AG09309 (cell line): ENCODE measurements around the gene RAB9B.

Experiments used
- DNase-seq: peaks from one replicate; pipeline ENCODE4 v3.0.0-alpha.2; 2010; ENCODE audit warnings: low read depth
- H3K4me3 ChIP-seq: 2 replicates; pipeline ENCODE4 v1.5.1; 2011; ENCODE audit warnings: mild to moderate bottlenecking, low read depth, low read length, moderate library complexity; ENCODE audit not compliant: control insufficient read depth
- CTCF ChIP-seq: IDR thresholded peaks from 2 replicates; pipeline ENCODE4 v1.5.1; 2011; ENCODE audit warnings: mild to moderate bottlenecking, low read depth, low read length, inconsistent platforms; ENCODE audit not compliant: insufficient read depth, control insufficient read depth; ENCODE audit errors: missing control alignments

RAB9B gene

GRCh38 chrX:103783196-103783595 lies 48.9 kb downstream of the RAB9B start:
- no peak for TF ChIP-seq CTCF
- H3K4me3 ChIP-seq, result no peak overlapping the region
- no peak for DNase-seq

- no peak for TF ChIP-seq CTCF
- no peak overlapping the region for H3K4me3 ChIP-seq
- no peak for DNase-seq
These were observed 49.4 kb downstream of the RAB9B start for GRCh38 chrX:103782640-103783039.

- DNase-seq, result no peak
- no peak overlapping the region for H3K4me3 ChIP-seq
- no peak for TF ChIP-seq CTCF
These were observed 50.4 kb downstream of the RAB9B start for GRCh38 chrX:103781706-103782105.

- no peak overlapping the region for H3K4me3 ChIP-seq
- DNase-seq, result no peak
- no peak for TF ChIP-seq CTCF
These were observed 51.0 kb downstream of the RAB9B start for GRCh38 chrX:103781062-103781402.

GRCh38 chrX:103780336-103781061 lies 51.6 kb downstream of the RAB9B start:
- H3K4me3 ChIP-seq, result no peak overlapping the region
- TF ChIP-seq CTCF, result no peak
- DNase-seq, result no peak

- no peak for DNase-seq
- no peak for TF ChIP-seq CTCF
These were observed 52.8 kb downstream of the RAB9B start for GRCh38 chrX:103779141-103779789.

GRCh38 chrX:103776546-103776945 lies 55.5 kb downstream of the RAB9B start, which contains the start of gene PLP1:
PLP1 (plus strand) TSS chrX:103776840; CDS start chrX:103776996, 156 bp downstream.
- no peak for DNase-seq
- H3K4me3 ChIP-seq, result no peak within 1 kb of the TSS
- no peak for TF ChIP-seq CTCF

More at GRCh38 chrX:103779141-103779789, 52.8 kb downstream of the RAB9B start:
- H3K4me3 ChIP-seq, result no peak overlapping the region
